Neural cell (in vitro differentiated cells): ENCODE measurements around the gene GMDS.

ENCODE experiments used
- EZH2 ChIP-seq: fragments of 200-600, 300-800 bp; shearing (Covaris generic), sonication (generic); IDR thresholded peaks from 2 replicates; pipeline ENCODE4 v1.6.1; 2014; ENCODE audit warnings: antibody characterized with exemption, low read length, borderline replicate concordance, mild to moderate bottlenecking; ENCODE audit not compliant: insufficient read depth, poor library complexity, severe bottlenecking
- MXI1 ChIP-seq: fragments of 450-650 bp; conservative IDR thresholded peaks from 2 replicates; pipeline ENCODE4 v1.6.1; 2014; ENCODE audit warnings: antibody characterized with exemption, mild to moderate bottlenecking; ENCODE audit not compliant: poor library complexity, severe bottlenecking
- TF ChIP-seq, protein P1 (sequence below): fragments of 450-650 bp; IDR thresholded peaks from 2 replicates; pipeline ENCODE4 v1.5.1; 2014; ENCODE audit warnings: antibody characterized with exemption, mild to moderate bottlenecking, moderate library complexity; ENCODE audit not compliant: poor library complexity, severe bottlenecking

- TF ChIP-seq, protein P1, sequence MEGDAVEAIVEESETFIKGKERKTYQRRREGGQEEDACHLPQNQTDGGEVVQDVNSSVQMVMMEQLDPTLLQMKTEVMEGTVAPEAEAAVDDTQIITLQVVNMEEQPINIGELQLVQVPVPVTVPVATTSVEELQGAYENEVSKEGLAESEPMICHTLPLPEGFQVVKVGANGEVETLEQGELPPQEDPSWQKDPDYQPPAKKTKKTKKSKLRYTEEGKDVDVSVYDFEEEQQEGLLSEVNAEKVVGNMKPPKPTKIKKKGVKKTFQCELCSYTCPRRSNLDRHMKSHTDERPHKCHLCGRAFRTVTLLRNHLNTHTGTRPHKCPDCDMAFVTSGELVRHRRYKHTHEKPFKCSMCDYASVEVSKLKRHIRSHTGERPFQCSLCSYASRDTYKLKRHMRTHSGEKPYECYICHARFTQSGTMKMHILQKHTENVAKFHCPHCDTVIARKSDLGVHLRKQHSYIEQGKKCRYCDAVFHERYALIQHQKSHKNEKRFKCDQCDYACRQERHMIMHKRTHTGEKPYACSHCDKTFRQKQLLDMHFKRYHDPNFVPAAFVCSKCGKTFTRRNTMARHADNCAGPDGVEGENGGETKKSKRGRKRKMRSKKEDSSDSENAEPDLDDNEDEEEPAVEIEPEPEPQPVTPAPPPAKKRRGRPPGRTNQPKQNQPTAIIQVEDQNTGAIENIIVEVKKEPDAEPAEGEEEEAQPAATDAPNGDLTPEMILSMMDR = no peak
- TF ChIP-seq MXI1 (no peak), EZH2 (no peak)
These were observed 444.6 kb downstream of the GMDS start for GRCh38 chr6:1800845-1801244.
